GM12878 (cell line): ENCODE data around the gene COL9A1.

Experiments used
- BHLHE40 ChIP-seq, 2 experiments: fragments of 450-650 bp in 1 of 2; IDR thresholded peaks; 2 replicates each; pipeline ENCODE4 v1.6.1; 2011 to 2017; ENCODE audit warnings: low read depth in 2 of 2, borderline replicate concordance in 1 of 2, improper control_type of control experiment in 1 of 2, low read length in 1 of 2, mild to moderate bottlenecking in 1 of 2
- CREB1 ChIP-seq: IDR thresholded peaks from 2 replicates; pipeline ENCODE4 v1.6.1; 2012; ENCODE audit warnings: low read depth, mild to moderate bottlenecking, inconsistent platforms
- CTCF ChIP-seq, 3 experiments: IDR thresholded peaks in 2 of 3; conservative IDR thresholded peaks in 1 of 3; 2 replicates each; pipeline ENCODE4 v1.5.1; 2011; ENCODE audit warnings: low read depth in 3 of 3, low read length in 3 of 3, mild to moderate bottlenecking in 3 of 3, control low read depth in 2 of 3, moderate library complexity in 2 of 3, inconsistent platforms in 1 of 3, mixed read lengths in 1 of 3; ENCODE audit not compliant: control insufficient read depth in 2 of 3, insufficient read depth in 1 of 3; ENCODE audit errors: extremely low read depth in 1 of 3
- ELK1 ChIP-seq: IDR thresholded peaks from 2 replicates; pipeline ENCODE4 v1.6.1; 2012; ENCODE audit warnings: low read depth, low read length, improper control_type of control experiment
- MXI1 ChIP-seq: fragments of 150-350 bp; IDR thresholded peaks from 2 replicates; pipeline ENCODE4 v1.6.1; 2011; ENCODE audit warnings: low read depth, mild to moderate bottlenecking, inconsistent platforms, low read length, improper control_type of control experiment
- NFYB ChIP-seq: IDR thresholded peaks from 2 replicates; pipeline ENCODE4 v1.6.1; 2011; ENCODE audit warnings: low read depth, mild to moderate bottlenecking, low read length, improper control_type of control experiment, moderate library complexity; ENCODE audit not compliant: insufficient read depth
- PAX5 ChIP-seq: IDR thresholded peaks from 2 replicates; pipeline ENCODE4 v1.6.1; 2011; ENCODE audit warnings: low read depth, low read length, borderline replicate concordance
- PML ChIP-seq: IDR thresholded peaks from 2 replicates; pipeline ENCODE4 v1.6.1; 2012; ENCODE audit warnings: low read length, inconsistent platforms
- POLR2A ChIP-seq: IDR thresholded peaks from 2 replicates; pipeline ENCODE4 v1.6.1; 2011; ENCODE audit warnings: low read depth, mild to moderate bottlenecking, low read length
- POLR2AphosphoS5 ChIP-seq: IDR thresholded peaks from 2 replicates; pipeline ENCODE4 v1.6.1; 2011; ENCODE audit warnings: mild to moderate bottlenecking, low read length, inconsistent platforms
- SIN3A ChIP-seq: IDR thresholded peaks from 2 replicates; pipeline ENCODE4 v1.6.1; 2012; ENCODE audit warnings: low read depth, low read length, improper control_type of control experiment
- SREBF2 ChIP-seq: IDR thresholded peaks from 2 replicates; pipeline ENCODE4 v1.6.1; 2012; ENCODE audit warnings: mild to moderate bottlenecking, low read length
- TF ChIP-seq, protein P1 (sequence below): IDR thresholded peaks from 2 replicates; pipeline ENCODE4 v1.6.1; 2012; ENCODE audit warnings: low read length, inconsistent platforms
- TF ChIP-seq, protein P2 (sequence below): IDR thresholded peaks from 2 replicates; pipeline ENCODE4 v1.6.1; 2011; ENCODE audit warnings: mild to moderate bottlenecking, low read depth, low read length, moderate library complexity; ENCODE audit not compliant: insufficient replicate concordance

DNA sequence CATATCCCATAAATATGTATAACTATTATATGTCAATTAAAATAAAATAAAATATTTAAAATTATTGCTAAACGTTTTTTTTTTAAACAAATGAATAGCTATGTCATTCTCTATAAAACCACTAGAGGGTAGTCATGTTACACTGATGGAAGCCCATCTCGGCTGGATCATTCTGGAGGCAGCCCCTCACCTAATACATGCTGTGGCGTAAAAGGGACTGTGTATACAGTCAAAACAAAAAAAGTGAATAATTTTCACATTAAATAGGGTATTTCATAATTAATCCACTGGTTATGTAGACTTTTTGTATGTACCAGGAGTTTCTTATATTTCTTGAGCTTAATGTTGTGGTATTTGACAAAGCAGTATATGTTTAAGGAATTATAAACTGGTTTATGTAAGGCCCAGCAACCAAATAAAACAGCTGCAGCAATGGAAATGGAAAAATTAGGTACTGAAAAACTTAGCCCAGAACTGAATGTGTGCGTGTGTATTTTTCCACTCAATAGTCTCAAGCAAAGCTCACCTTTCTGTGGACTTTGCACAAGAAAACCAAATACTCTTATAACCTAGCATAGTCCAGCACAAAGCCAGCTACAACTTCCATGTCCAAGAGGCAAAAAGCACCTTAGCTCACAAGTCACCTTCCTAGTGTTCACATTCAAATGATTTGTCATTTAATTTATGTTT is 81.7 kb downstream of the COL9A1 start:
- TF ChIP-seq, protein P1, sequence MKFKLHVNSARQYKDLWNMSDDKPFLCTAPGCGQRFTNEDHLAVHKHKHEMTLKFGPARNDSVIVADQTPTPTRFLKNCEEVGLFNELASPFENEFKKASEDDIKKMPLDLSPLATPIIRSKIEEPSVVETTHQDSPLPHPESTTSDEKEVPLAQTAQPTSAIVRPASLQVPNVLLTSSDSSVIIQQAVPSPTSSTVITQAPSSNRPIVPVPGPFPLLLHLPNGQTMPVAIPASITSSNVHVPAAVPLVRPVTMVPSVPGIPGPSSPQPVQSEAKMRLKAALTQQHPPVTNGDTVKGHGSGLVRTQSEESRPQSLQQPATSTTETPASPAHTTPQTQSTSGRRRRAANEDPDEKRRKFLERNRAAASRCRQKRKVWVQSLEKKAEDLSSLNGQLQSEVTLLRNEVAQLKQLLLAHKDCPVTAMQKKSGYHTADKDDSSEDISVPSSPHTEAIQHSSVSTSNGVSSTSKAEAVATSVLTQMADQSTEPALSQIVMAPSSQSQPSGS = no peak
- TF ChIP-seq POLR2AphosphoS5 (no peak), PML (no peak), ELK1 (no peak), POLR2A (no peak), CTCF (IDR thresholded peaks at IDR 0.05 in 2 of 3, conservative IDR thresholded peaks at IDR 0.05 in 1 of 3; ENCODE audit: control insufficient read depth in 2 of 3, extremely low read depth in 1 of 3, insufficient read depth in 1 of 3, low read depth in 3 of 3, low read length in 3 of 3) (peak; percentile 59 to 66 (median 61)), BHLHE40 (IDR thresholded peaks at IDR 0.05; ENCODE audit: borderline replicate concordance in 1 of 2, low read depth in 2 of 2, low read length in 1 of 2) (no peak), PAX5 (no peak), MXI1 (no peak), NFYB (no peak), SIN3A (no peak), CREB1 (no peak), SREBF2 (no peak)
- TF ChIP-seq, protein P2, sequence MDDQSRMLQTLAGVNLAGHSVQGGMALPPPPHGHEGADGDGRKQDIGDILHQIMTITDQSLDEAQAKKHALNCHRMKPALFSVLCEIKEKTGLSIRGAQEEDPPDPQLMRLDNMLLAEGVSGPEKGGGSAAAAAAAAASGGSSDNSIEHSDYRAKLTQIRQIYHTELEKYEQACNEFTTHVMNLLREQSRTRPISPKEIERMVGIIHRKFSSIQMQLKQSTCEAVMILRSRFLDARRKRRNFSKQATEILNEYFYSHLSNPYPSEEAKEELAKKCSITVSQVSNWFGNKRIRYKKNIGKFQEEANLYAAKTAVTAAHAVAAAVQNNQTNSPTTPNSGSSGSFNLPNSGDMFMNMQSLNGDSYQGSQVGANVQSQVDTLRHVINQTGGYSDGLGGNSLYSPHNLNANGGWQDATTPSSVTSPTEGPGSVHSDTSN = no peak
